GM12873 (cell line): ENCODE data around the gene RBPJL.

ENCODE experiments used
- CTCF ChIP-seq: IDR thresholded peaks from 2 replicates; pipeline ENCODE4 v1.5.1; 2012; ENCODE audit warnings: low read depth, mild to moderate bottlenecking, moderate library complexity, low read length, control low read depth; ENCODE audit not compliant: insufficient read depth; ENCODE audit errors: missing control alignments

RBPJL gene

GRCh38 chr20:45352729-45353128 is 46.1 kb downstream of the RBPJL start:
- TF ChIP-seq CTCF: no peak

- TF ChIP-seq CTCF: no peak
Observed at GRCh38 chr20:45353746-45354145, 47.1 kb downstream of the RBPJL start.

- TF ChIP-seq CTCF: no peak
Observed at GRCh38 chr20:45354423-45355208, 48.0 kb downstream of the RBPJL start.

- TF ChIP-seq CTCF: no peak
Observed at GRCh38 chr20:45355209-45356084, 48.8 kb downstream of the RBPJL start.

- no peak for TF ChIP-seq CTCF
Observed at GRCh38 chr20:45358282-45359068, 51.8 kb downstream of the RBPJL start.

GRCh38 chr20:45359069-45359405 is 52.4 kb downstream of the RBPJL start:
- no peak for TF ChIP-seq CTCF

GRCh38 chr20:45359406-45360148 is 52.9 kb downstream of the RBPJL start:
- no peak for TF ChIP-seq CTCF
